HepG2 (cell line): ENCODE data around the gene RUVBL2. TPM values are rescaled to one million over a fixed set of nuclear protein-coding genes. Genes with fewer than 3 reads are reported as not detected.

Experiments
- ATF1 ChIP-seq: IDR thresholded peaks from 2 replicates; pipeline ENCODE4 v1.6.1; 2016; ENCODE audit warnings: mild to moderate bottlenecking, control low read depth
- ETS1 ChIP-seq: sonication (generic); formaldehyde crosslinking; IDR thresholded peaks from 2 replicates; pipeline ENCODE4 v1.4.0; 2020; ENCODE audit warnings: missing genetic modification reagents
- HCFC1 ChIP-seq: fragments of 150-350 bp; IDR thresholded peaks from 2 replicates; pipeline ENCODE4 v1.6.1; 2014; ENCODE audit warnings: low read depth, low read length
- MAFG ChIP-seq: sonication (generic); formaldehyde crosslinking; IDR thresholded peaks from 2 replicates; pipeline ENCODE4 v1.5.1; 2020; ENCODE audit warnings: mild to moderate bottlenecking, missing genetic modification reagents
- MBNL3 ChIP-seq: fragments of 250-450 bp; sonication (Bioruptor Pico); conservative IDR thresholded peaks from 2 replicates; pipeline ENCODE4 v1.8.0; 2022; ENCODE audit warnings: mild to moderate bottlenecking, inconsistent platforms
- MXD1 ChIP-seq: sonication (generic); formaldehyde crosslinking; IDR thresholded peaks from 2 replicates; pipeline ENCODE4 v1.4.0; 2020; ENCODE audit warnings: mild to moderate bottlenecking, missing genetic modification reagents
- SATB2 ChIP-seq: sonication (generic); formaldehyde crosslinking; IDR thresholded peaks from 2 replicates; pipeline ENCODE4 v1.5.0; 2020; ENCODE audit warnings: missing genetic modification reagents
- SP2 ChIP-seq: sonication (generic); formaldehyde crosslinking; IDR thresholded peaks from 2 replicates; pipeline ENCODE4 v1.5.1; 2020; ENCODE audit warnings: mild to moderate bottlenecking, missing genetic modification reagents
- TERF1 ChIP-seq: sonication (generic); formaldehyde crosslinking; IDR thresholded peaks from 2 replicates; pipeline ENCODE4 v1.8.0; 2022; ENCODE audit warnings: mild to moderate bottlenecking, missing genetic modification reagents, moderate library complexity
- ZNF260 ChIP-seq: sonication (generic); formaldehyde crosslinking; IDR thresholded peaks from 2 replicates; pipeline ENCODE4 v1.4.0; 2020; ENCODE audit warnings: missing genetic modification reagents, low read depth, mild to moderate bottlenecking, borderline replicate concordance
- ZNF335 ChIP-seq: sonication (generic); formaldehyde crosslinking; IDR thresholded peaks from 2 replicates; pipeline ENCODE4 v1.4.0; 2020; ENCODE audit warnings: missing genetic modification reagents
- ZNF512 ChIP-seq: sonication (generic); formaldehyde crosslinking; IDR thresholded peaks from 2 replicates; pipeline ENCODE4 v1.4.0; 2020; ENCODE audit warnings: mild to moderate bottlenecking, missing genetic modification reagents
- ZNF543 ChIP-seq: sonication (generic); formaldehyde crosslinking; IDR thresholded peaks from 2 replicates; pipeline ENCODE4 v1.4.0; 2020; ENCODE audit warnings: mild to moderate bottlenecking, missing genetic modification reagents
- ZNF704 ChIP-seq: sonication (generic); formaldehyde crosslinking; IDR thresholded peaks from 2 replicates; pipeline ENCODE4 v1.8.1; 2023; ENCODE audit warnings: mild to moderate bottlenecking, inconsistent platforms, moderate library complexity, missing genetic modification reagents, borderline replicate concordance
- ZNF710 ChIP-seq: sonication (generic); formaldehyde crosslinking; IDR thresholded peaks from 2 replicates; pipeline ENCODE4 v1.5.0; 2020; ENCODE audit warnings: mild to moderate bottlenecking, missing genetic modification reagents, borderline replicate concordance
- ZNF713 ChIP-seq: sonication (generic); formaldehyde crosslinking; IDR thresholded peaks from 2 replicates; pipeline ENCODE4 v1.4.0; 2020; ENCODE audit warnings: mild to moderate bottlenecking, missing genetic modification reagents
- ZNF75D ChIP-seq: sonication (generic); formaldehyde crosslinking; IDR thresholded peaks from 2 replicates; pipeline ENCODE4 v1.8.1; 2023; ENCODE audit warnings: missing genetic modification reagents, mild to moderate bottlenecking, borderline replicate concordance
- ZZZ3 ChIP-seq: sonication (generic); formaldehyde crosslinking; IDR thresholded peaks from 2 replicates; pipeline ENCODE4 v1.4.0; 2020; ENCODE audit warnings: missing genetic modification reagents, mild to moderate bottlenecking, borderline replicate concordance
- polyA plus RNA-seq, 8 experiments: library from polyadenylated mRNA; depleted of rRNA in 3 of 8; stranded (reverse) in 7 of 8; unstranded in 1 of 8; fragments of >200 nt; fragmentation: Illumina TruSeq in 4 of 8; extraction: Trizol in 4 of 8; gene quantifications; 2 replicates each; pipeline versions ENCODE4 v1.2.1 to v1.2.3, GENCODE V29; 2011 to 2016; ENCODE audit warnings: low read depth in 4 of 8, missing spikeins in 1 of 8, mixed read lengths in 1 of 8; ENCODE audit not compliant: insufficient read depth in 1 of 8
- total RNA-seq, 5 experiments: library from RNA; depleted of rRNA; stranded (reverse); fragments of >200 nt; fragmentation: Illumina TruSeq; extraction: Trizol; gene quantifications; 2 replicates each; pipeline ENCODE4 v1.2.3, GENCODE V29; 2016; ENCODE audit warnings: low read depth in 1 of 5

The RUVBL2 gene
- total and polyA plus RNA-seq, 2 of the 13 experiments (the other 11 are each of a cell fraction or from before 2014, with no cell fraction given), result 120 to 122 TPM

- TF ChIP-seq HCFC1, result peak; percentile 31; the same call in 1 of the 2 replicates
- no peak for TF ChIP-seq ZNF512 (CRISPR knock-in tag)
- no peak for TF ChIP-seq ZNF710 (CRISPR knock-in tag)
- TF ChIP-seq ZNF543 (CRISPR knock-in tag), result no peak
- TF ChIP-seq ZNF260 (CRISPR knock-in tag), result no peak
- TF ChIP-seq ZZZ3, result no peak
- TF ChIP-seq SATB2, result no peak
- no peak for TF ChIP-seq ZNF335 (CRISPR knock-in tag)
- TF ChIP-seq MBNL3 (CRISPR knock-in tag), result no peak
- no peak for TF ChIP-seq MAFG (CRISPR knock-in tag)
- TF ChIP-seq ZNF75D, result no peak
- no peak for TF ChIP-seq ZNF704
- peak; percentile 84 for TF ChIP-seq ATF1 (CRISPR knock-in tag)
- TF ChIP-seq TERF1 (CRISPR knock-in tag), result no peak
- TF ChIP-seq MXD1 (CRISPR knock-in tag), result 0 out of 2 replicates have a peak, but pooled peaks have one; percentile 34
- no peak; the same call in 1 of the 2 replicates for TF ChIP-seq ETS1 (CRISPR knock-in tag)
- TF ChIP-seq ZNF713 (CRISPR knock-in tag), result no peak; the same call in 1 of the 2 replicates
- TF ChIP-seq SP2, result peak; percentile 94
These were observed at the start of gene RUVBL2, which contains the start of gene GYS1 (continued) for GRCh38 chr19:48993175-48994034.
